GM15510 (cell line): ENCODE results near the gene DDB1.

ENCODE experiments used
- POLR2A ChIP-seq: IDR thresholded peaks from 3 replicates; pipeline ENCODE4 v1.6.1; 2011; ENCODE audit warnings: borderline replicate concordance; ENCODE audit not compliant: insufficient read length; ENCODE audit errors: extremely low read depth

Gene DDB1

GRCh38 chr11:61297746-61298145 is 35.2 kb downstream of the DDB1 start:
- TF ChIP-seq POLR2A: no peak

- TF ChIP-seq POLR2A: no peak
Measured at GRCh38 chr11:61297341-61297740, 35.6 kb downstream of the DDB1 start.

- TF ChIP-seq POLR2A: no peak
Measured at GRCh38 chr11:61295596-61295926, 37.3 kb downstream of the DDB1 start.

GRCh38 chr11:61294717-61295595 is 37.9 kb downstream of the DDB1 start, which contains the start of gene VWCE:
Gene VWCE (minus strand): TSS chr11:61295316. CDS start chr11:61295037, 279 bp downstream.
- peak; percentile 50 for TF ChIP-seq POLR2A

- TF ChIP-seq POLR2A: no peak
Measured at GRCh38 chr11:61293867-61294716, 38.8 kb downstream of the DDB1 start.

- no peak for TF ChIP-seq POLR2A
Measured at GRCh38 chr11:61292356-61292755, 40.5 kb downstream of the DDB1 start.

GRCh38 chr11:61290905-61291690 is 41.8 kb downstream of the DDB1 start:
- TF ChIP-seq POLR2A: no peak

- TF ChIP-seq POLR2A: no peak
Measured at GRCh38 chr11:61287338-61287977, 45.4 kb downstream of the DDB1 start.

GRCh38 chr11:61283613-61284012 is 49.3 kb downstream of the DDB1 start:
- TF ChIP-seq POLR2A: no peak

GRCh38 chr11:61281581-61282250 is 51.2 kb downstream of the DDB1 start:
- TF ChIP-seq POLR2A: no peak

GRCh38 chr11:61280883-61281580 is 51.9 kb downstream of the DDB1 start:
- no peak for TF ChIP-seq POLR2A

- TF ChIP-seq POLR2A: no peak
Measured at GRCh38 chr11:61279934-61280659, 52.8 kb downstream of the DDB1 start.
